ENCODE results near the gene PSMD1. TPM values are rescaled to one million over a fixed set of nuclear protein-coding genes. Genes with fewer than 3 reads are reported as not detected.

The PSMD1 gene
- polyA plus RNA-seq, 1 donor (not counting 4 experiments of a cell fraction or from before 2014, with no cell fraction given), result 262 TPM

- FAIRE-seq (no peak), DNase-seq (ENCODE audit: low read depth, low spot score) (no peak)
- Histone ChIP-seq H3K79me2 (ENCODE audit: control insufficient read depth, insufficient read depth, low read length) (no peaks in the 10 kb centered on the region), H3K36me3 (ENCODE audit: control insufficient read depth in 2 of 2, extremely low read depth in 1 of 2, insufficient read depth in 2 of 2, low read length in 2 of 2) (no peaks in the 10 kb centered on the region), H3K9ac (ENCODE audit: control insufficient read depth, extremely low read depth, insufficient read depth, low read length) (no peak overlapping the region), H3K4me2 (ENCODE audit: control insufficient read depth, extremely low read depth, insufficient read depth, low read depth, low read length) (no peak overlapping the region), H3K27ac (ENCODE audit: control insufficient read depth, insufficient read depth, low read length) (no peak overlapping the region), H3K4me3 (ENCODE audit: control insufficient read depth in 2 of 3, extremely low read depth in 1 of 3, insufficient read depth in 2 of 3, low read depth in 1 of 3, low read length in 3 of 3) (no peak overlapping the region), H4K20me1 (ENCODE audit: control insufficient read depth, extremely low read depth, insufficient read depth, low read length) (no peaks in the 10 kb centered on the region), H3K4me1 (ENCODE audit: control insufficient read depth, extremely low read depth, insufficient read depth, low read length) (no peaks in the 10 kb centered on the region), H2AFZ (ENCODE audit: control insufficient read depth, low read length) (no peak overlapping the region), H3K9me1 (ENCODE audit: control insufficient read depth, extremely low read depth, insufficient read depth, low read length) (no peaks in the 10 kb centered on the region), H3K27me3 (ENCODE audit: control insufficient read depth, extremely low read depth, insufficient read depth, low read length) (peaks cover 18% of the 10 kb centered on the region), H3K9me3 (ENCODE audit: control insufficient read depth, low read depth, low read length) (no peaks in the 10 kb centered on the region)
- dilution Hi-C loops (cut with MboI; ENCODE audit: extremely low pct_ligation_motif_present, low sequenced_read_pairs), result no loop called here
- TF ChIP-seq EZH2 (IDR thresholded peaks at IDR 0.05; ENCODE audit: low read length) (no peak), CTCF (optimal IDR thresholded peaks at IDR 0.05 in 1 of 3, IDR thresholded peaks at IDR 0.05 in 1 of 3, conservative IDR thresholded peaks at IDR 0.05 in 1 of 3; ENCODE audit: extremely low read depth in 1 of 3, insufficient read depth in 2 of 3, low read length in 3 of 3) (no peak)
Measured at GRCh38 chr2:231046916-231047273, 9.8 kb upstream of the PSMD1 start.

- H4K20me1 ChIP-seq (ENCODE audit: control insufficient read depth, extremely low read depth, insufficient read depth, low read length), result no peaks in the 10 kb centered on the region
- TF ChIP-seq CTCF (optimal IDR thresholded peaks at IDR 0.05 in 1 of 3, IDR thresholded peaks at IDR 0.05 in 1 of 3, conservative IDR thresholded peaks at IDR 0.05 in 1 of 3; ENCODE audit: extremely low read depth in 1 of 3, insufficient read depth in 2 of 3, low read length in 3 of 3), result no peak
- TF ChIP-seq EZH2 (IDR thresholded peaks at IDR 0.05; ENCODE audit: low read length), result no peak
- H3K4me3 ChIP-seq (ENCODE audit: control insufficient read depth in 2 of 3, extremely low read depth in 1 of 3, insufficient read depth in 2 of 3, low read depth in 1 of 3, low read length in 3 of 3), result no peak overlapping the region
- H3K4me2 ChIP-seq (ENCODE audit: control insufficient read depth, extremely low read depth, insufficient read depth, low read depth, low read length), result no peak overlapping the region
- H3K27me3 ChIP-seq (ENCODE audit: control insufficient read depth, extremely low read depth, insufficient read depth, low read length), result peaks cover 17% of the 10 kb centered on the region
- no peak overlapping the region for H3K27ac ChIP-seq (ENCODE audit: control insufficient read depth, insufficient read depth, low read length)
- H2AFZ ChIP-seq (ENCODE audit: control insufficient read depth, low read length), result no peak overlapping the region
- H3K36me3 ChIP-seq (ENCODE audit: control insufficient read depth in 2 of 2, extremely low read depth in 1 of 2, insufficient read depth in 2 of 2, low read length in 2 of 2), result no peaks in the 10 kb centered on the region
- H3K79me2 ChIP-seq (ENCODE audit: control insufficient read depth, insufficient read depth, low read length), result no peaks in the 10 kb centered on the region
- no peaks in the 10 kb centered on the region for H3K9me1 ChIP-seq (ENCODE audit: control insufficient read depth, extremely low read depth, insufficient read depth, low read length)
- H3K4me1 ChIP-seq (ENCODE audit: control insufficient read depth, extremely low read depth, insufficient read depth, low read length), result peaks cover 2% of the 10 kb centered on the region
- H3K9me3 ChIP-seq (ENCODE audit: control insufficient read depth, low read depth, low read length), result no peaks in the 10 kb centered on the region
- dilution Hi-C loops (cut with MboI; ENCODE audit: extremely low pct_ligation_motif_present, low sequenced_read_pairs), result no loop called here
- no peak for FAIRE-seq
- no peak for DNase-seq (ENCODE audit: low read depth, low spot score)
- H3K9ac ChIP-seq (ENCODE audit: control insufficient read depth, extremely low read depth, insufficient read depth, low read length), result no peak overlapping the region
Measured at GRCh38 chr2:231047274-231047922, 9.3 kb upstream of the PSMD1 start.
